ENCODE results near the gene NEK9.
A peak's percentile ranks its signal among the peaks of the same experiment; 100 is the strongest.

NEK9 gene

DNA sequence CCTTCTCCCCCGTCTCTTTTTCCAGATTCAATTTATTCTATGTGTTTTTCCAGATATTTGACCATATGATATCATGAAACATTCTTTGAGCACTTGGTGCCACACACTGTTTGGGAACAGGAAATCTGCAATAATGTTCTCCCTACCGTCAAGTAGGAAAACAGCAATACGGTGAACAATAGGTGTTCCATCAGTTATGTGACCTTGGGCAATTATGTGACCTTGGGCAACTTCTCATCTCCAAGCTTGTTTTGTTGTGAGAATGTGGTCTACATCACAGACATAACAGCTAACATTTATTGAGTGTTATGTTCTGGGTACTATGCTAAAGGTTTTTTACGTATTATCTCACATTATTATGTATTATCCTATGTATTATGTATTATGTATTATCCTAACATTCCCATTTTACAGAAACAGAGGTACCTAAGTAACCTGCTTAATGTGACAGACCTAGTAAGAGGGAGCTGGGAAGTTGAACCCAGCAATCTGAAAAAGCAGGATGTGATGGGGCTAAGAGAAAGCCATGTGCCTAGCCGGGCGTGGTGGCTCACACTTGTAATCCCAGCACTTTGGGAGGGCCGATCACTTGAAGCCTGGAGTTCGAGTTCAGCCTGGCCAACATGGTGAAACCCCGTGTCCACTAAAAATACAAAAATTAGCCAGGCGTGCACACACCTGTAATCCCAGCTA, 1.2 kb upstream of the NEK9 start:
- no peak for DNase-seq (ENCODE audit: low read depth)
- TF ChIP-seq, protein P1, sequence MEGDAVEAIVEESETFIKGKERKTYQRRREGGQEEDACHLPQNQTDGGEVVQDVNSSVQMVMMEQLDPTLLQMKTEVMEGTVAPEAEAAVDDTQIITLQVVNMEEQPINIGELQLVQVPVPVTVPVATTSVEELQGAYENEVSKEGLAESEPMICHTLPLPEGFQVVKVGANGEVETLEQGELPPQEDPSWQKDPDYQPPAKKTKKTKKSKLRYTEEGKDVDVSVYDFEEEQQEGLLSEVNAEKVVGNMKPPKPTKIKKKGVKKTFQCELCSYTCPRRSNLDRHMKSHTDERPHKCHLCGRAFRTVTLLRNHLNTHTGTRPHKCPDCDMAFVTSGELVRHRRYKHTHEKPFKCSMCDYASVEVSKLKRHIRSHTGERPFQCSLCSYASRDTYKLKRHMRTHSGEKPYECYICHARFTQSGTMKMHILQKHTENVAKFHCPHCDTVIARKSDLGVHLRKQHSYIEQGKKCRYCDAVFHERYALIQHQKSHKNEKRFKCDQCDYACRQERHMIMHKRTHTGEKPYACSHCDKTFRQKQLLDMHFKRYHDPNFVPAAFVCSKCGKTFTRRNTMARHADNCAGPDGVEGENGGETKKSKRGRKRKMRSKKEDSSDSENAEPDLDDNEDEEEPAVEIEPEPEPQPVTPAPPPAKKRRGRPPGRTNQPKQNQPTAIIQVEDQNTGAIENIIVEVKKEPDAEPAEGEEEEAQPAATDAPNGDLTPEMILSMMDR (IDR thresholded peaks at IDR 0.05; ENCODE audit: insufficient read depth, low read depth, low read length, missing control alignments), result no peak
- H3K4me3 ChIP-seq (ENCODE audit: low read depth, low read length), result peak overlapping the region; percentile 100

DNA sequence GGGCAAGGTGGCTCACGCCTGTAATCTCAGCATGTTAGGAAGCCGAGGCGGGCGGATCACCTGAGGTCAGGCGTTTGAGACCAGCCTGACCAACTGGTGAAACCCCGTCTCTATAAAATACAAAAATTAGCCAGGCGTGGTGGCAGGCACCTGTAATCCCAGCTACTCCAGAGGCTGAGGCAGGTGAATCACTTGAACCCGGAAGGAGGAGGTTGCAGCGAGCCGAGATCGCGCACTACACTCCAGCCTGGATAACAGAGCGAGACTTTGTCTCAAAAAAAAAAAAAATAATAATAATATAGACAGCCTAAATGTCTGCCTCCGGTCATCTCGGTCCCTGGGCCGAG, 599 bp upstream of the NEK9 start:
- peak overlapping the region; percentile 100 for H3K4me3 ChIP-seq (ENCODE audit: low read depth, low read length)
- peak; percentile 21 for DNase-seq (ENCODE audit: low read depth)

DNA sequence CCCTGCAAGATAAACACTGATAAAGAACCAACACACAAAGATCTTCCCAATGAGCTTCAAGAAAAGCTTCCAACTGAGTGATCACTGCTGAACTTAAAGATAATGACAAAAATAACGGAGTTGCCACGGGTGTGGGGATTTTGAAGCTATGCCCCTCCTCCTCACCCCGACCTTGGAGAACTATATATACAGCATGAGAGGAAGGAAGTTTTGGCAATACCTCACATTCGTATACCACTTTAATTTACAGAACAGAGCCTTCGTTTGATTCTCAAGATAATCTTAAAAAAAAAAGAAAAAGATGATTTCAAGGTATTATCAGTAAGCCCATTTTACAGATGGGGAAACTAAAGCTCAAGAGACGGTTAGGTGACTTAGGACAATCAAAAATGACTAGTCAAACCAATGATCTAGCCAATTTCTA, 715 bp downstream of the NEK9 start:
- peak overlapping the region; percentile 100 for H3K4me3 ChIP-seq (ENCODE audit: low read depth, low read length)
- DNase-seq (ENCODE audit: low read depth), result peak; percentile 25
- TF ChIP-seq, protein P1 (IDR thresholded peaks at IDR 0.05; ENCODE audit: insufficient read depth, low read depth, low read length, missing control alignments), result no peak

DNA sequence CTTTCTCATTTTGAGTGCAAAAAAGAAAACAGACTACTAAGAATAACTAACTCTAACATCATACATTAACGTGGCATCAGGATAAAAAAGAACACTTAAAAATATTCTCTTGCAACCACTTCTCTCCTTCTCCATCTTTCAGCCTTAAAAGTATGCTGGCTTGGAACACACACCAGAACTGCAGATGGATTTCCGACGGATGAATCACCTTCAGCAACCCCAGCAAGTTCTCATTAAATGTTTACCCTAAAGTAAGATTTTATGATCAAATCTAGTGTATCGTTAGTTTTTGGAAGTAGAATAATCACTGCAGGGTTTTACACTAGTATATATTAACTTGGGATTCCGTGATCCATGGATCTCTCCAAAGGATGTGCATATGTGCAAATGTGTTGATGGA, 1.2 kb downstream of the NEK9 start:
- DNase-seq (ENCODE audit: low read depth), result no peak
- TF ChIP-seq, protein P1 (IDR thresholded peaks at IDR 0.05; ENCODE audit: insufficient read depth, low read depth, low read length, missing control alignments), result no peak
- peak overlapping the region; percentile 100 for H3K4me3 ChIP-seq (ENCODE audit: low read depth, low read length)

DNA sequence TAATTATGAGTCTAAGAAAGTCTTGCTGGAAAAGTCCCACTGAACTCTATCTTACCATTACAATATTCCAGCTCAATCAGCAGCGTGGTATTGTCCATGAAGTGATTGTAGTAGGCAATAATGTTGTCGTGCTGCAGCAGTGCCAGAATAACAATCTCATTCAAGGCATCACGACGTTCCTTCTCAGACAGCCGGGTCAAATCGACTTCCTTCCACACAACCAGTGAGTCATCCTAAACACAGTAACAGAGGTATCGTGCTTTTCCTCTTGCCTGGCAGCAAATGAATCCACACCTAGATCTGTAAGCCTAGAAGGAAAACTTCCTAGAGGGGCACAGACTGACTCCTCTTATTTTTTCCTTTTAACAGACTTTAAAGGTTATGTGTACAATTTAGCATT, 2.9 kb downstream of the NEK9 start:
- H3K4me3 ChIP-seq (ENCODE audit: low read depth, low read length), result no peak overlapping the region
- DNase-seq (ENCODE audit: low read depth), result peak; percentile 23
- TF ChIP-seq, protein P1 (IDR thresholded peaks at IDR 0.05; ENCODE audit: insufficient read depth, low read depth, low read length, missing control alignments), result no peak

DNA sequence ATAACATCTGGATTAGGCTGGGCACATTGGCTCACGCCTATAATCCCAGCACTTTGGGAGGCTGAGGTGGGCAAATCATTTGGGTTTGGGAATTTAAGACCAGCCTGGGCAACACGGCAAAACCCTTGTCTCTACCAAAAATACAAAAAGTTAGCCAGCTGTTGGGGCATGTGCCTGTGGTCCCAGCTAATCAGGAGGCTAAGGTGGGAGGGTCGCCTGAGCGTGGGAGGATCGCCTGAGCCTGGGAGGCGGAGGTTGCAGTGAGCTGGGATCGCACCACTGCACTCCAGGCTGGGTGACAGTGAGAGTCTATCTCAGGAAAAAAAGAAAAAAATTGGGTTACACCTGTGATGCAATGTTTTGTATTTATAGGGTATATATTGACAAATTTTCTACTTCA, 5.3 kb downstream of the NEK9 start:
- TF ChIP-seq, protein P1 (IDR thresholded peaks at IDR 0.05; ENCODE audit: insufficient read depth, low read depth, low read length, missing control alignments), result no peak
- H3K4me3 ChIP-seq (ENCODE audit: low read depth, low read length), result no peak overlapping the region
- DNase-seq (ENCODE audit: low read depth), result no peak

DNA sequence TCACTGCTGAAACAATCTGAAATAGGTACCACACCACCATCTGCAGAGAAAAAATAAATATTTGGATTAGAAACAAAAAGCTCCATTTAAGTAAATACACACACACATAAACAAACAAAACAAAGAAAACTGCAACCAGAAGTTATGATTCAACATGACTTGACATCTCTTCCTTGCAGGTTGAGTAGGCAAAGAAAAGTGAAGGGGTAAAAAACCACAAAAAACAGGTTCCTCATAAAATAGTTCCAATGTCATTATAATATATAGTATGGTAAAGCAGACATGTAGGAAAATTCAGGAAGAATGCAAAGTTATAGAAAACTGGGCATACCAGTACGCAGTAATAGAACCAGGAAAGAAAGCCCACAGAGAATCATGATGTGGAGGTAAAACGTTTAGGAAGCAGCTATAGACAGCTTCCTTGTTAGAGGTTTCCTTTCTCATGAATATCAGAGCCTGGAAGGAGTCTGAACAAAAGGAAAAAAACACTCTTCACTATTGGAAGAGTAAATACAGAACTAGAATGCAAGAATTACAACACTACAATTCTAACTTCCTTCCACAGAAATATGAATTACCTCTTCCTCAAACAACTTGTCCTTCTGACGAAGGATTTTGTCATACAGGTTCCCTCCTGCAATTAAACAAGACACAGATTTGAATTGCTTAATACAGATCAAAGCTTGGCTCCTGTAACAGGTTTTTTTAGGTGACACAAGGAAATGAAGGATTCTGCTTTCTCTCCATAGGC, 6.1 kb downstream of the NEK9 start:
- no peak overlapping the region for H3K4me3 ChIP-seq (ENCODE audit: low read depth, low read length)
- TF ChIP-seq, protein P1 (IDR thresholded peaks at IDR 0.05; ENCODE audit: insufficient read depth, low read depth, low read length, missing control alignments), result no peak
- no peak for DNase-seq (ENCODE audit: low read depth)

Measured in GM12865 (cell line).